C4-2B (cell line): Measurements from ENCODE around the gene CABLES1.

Experiments
- ZFX ChIP-seq: fragments of 450-650 bp; IDR thresholded peaks from 2 replicates; pipeline ENCODE4 v1.6.1; 2017
- TF ChIP-seq, protein P1 (sequence below): fragments of 450-650 bp; conservative IDR thresholded peaks from 2 replicates; pipeline ENCODE4 v1.5.1; 2017; ENCODE audit warnings: mild to moderate bottlenecking

- TF ChIP-seq, protein P1, sequence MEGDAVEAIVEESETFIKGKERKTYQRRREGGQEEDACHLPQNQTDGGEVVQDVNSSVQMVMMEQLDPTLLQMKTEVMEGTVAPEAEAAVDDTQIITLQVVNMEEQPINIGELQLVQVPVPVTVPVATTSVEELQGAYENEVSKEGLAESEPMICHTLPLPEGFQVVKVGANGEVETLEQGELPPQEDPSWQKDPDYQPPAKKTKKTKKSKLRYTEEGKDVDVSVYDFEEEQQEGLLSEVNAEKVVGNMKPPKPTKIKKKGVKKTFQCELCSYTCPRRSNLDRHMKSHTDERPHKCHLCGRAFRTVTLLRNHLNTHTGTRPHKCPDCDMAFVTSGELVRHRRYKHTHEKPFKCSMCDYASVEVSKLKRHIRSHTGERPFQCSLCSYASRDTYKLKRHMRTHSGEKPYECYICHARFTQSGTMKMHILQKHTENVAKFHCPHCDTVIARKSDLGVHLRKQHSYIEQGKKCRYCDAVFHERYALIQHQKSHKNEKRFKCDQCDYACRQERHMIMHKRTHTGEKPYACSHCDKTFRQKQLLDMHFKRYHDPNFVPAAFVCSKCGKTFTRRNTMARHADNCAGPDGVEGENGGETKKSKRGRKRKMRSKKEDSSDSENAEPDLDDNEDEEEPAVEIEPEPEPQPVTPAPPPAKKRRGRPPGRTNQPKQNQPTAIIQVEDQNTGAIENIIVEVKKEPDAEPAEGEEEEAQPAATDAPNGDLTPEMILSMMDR = no peak
- no peak for TF ChIP-seq ZFX
Measured at GRCh38 chr18:23169673-23170044, 34.4 kb downstream of the CABLES1 start.
